Inflammatory macrophage treated with lipopolysaccharide for 1 hour (primary cell): ENCODE measurements around the gene SH2D5.

Experiments used
- DNase-seq, 2 donors: peaks; one replicate each; pipeline ENCODE4 v3.0.0-alpha.2; 2020 to 2022

SH2D5 gene

GRCh38 chr1:20711285-20712214 lies 21.0 kb downstream of the SH2D5 start:
- DNase-seq, result peak in 1 of 2 donors; percentile 24

- no peak for DNase-seq
Observed at GRCh38 chr1:20710469-20711284, 21.8 kb downstream of the SH2D5 start.

GRCh38 chr1:20709868-20710267 lies 22.6 kb downstream of the SH2D5 start:
- no peak for DNase-seq

GRCh38 chr1:20708891-20709290 lies 23.6 kb downstream of the SH2D5 start:
- no peak for DNase-seq

- no peak for DNase-seq
Observed at GRCh38 chr1:20708057-20708456, 24.4 kb downstream of the SH2D5 start.

- no peak for DNase-seq
Observed at GRCh38 chr1:20706841-20707240, 25.7 kb downstream of the SH2D5 start.

- DNase-seq, result no peak
Observed at GRCh38 chr1:20705203-20705755, 27.2 kb downstream of the SH2D5 start.

GRCh38 chr1:20704390-20705202 lies 27.9 kb downstream of the SH2D5 start:
- no peak for DNase-seq

- DNase-seq, result no peak
Observed at GRCh38 chr1:20703124-20703756, 29.3 kb downstream of the SH2D5 start.

- DNase-seq, result no peak
Observed at GRCh38 chr1:20702416-20702815, 30.1 kb downstream of the SH2D5 start.

GRCh38 chr1:20701847-20702246 lies 30.7 kb downstream of the SH2D5 start:
- DNase-seq, result no peak

- no peak for DNase-seq
Observed at GRCh38 chr1:20701446-20701845, 31.1 kb downstream of the SH2D5 start.

- DNase-seq, result no peak
Observed at GRCh38 chr1:20700636-20701215, 31.8 kb downstream of the SH2D5 start.

- DNase-seq, result no peak
Observed at GRCh38 chr1:20699558-20699957, 32.9 kb downstream of the SH2D5 start.

GRCh38 chr1:20698195-20698910 lies 34.1 kb downstream of the SH2D5 start:
- DNase-seq, result no peak

GRCh38 chr1:20697563-20697962 lies 34.9 kb downstream of the SH2D5 start:
- no peak for DNase-seq

- peak; percentile 74 to 86 for DNase-seq
Observed at GRCh38 chr1:20696397-20697333, 35.8 kb downstream of the SH2D5 start.

GRCh38 chr1:20695515-20695914 lies 37.0 kb downstream of the SH2D5 start:
- peak in 1 of 2 donors; percentile 56 for DNase-seq

- DNase-seq, result no peak
Observed at GRCh38 chr1:20693623-20694022, 38.9 kb downstream of the SH2D5 start.

- DNase-seq, result peak; percentile 48 to 60
Observed at GRCh38 chr1:20691872-20692271, 40.6 kb downstream of the SH2D5 start.
